Measurements from ENCODE around the gene SLC2A6.

The SLC2A6 gene

DNA sequence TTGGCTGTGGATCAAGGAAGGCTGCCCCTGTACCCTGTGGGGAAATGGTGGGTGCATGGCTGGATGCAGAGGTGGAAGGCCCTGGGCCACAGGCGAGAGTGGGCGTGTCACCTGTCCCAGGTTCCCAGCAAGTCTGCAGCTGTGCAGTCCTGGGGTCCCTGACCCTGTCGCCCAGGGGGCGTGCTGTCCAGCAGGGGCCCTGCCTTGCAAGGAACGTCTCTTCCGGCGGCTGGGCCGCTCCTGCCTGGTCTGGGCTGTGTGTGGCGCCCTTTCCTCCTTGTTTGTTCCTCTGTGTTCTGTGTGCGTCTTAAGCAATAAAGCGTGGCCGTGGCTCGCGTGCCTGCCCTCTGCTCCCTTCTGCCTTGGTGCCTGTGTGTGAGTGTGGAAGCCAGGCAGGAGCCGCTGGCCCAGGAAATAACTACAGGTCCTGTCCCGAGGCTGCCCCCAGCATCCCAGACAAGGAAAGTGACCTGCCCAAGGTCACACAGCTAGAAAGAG is 8.4 kb downstream of the SLC2A6 start:
- Histone ChIP-seq H3K4me1 (ENCODE audit: control insufficient read depth, insufficient read depth, low read length, poor library complexity, severe bottlenecking) (no peaks in the 10 kb centered on the region), H3K27ac (ENCODE audit: insufficient read depth, low read length, poor library complexity, severe bottlenecking) (no peak overlapping the region), H3K27me3 (replicated peaks; ENCODE audit: control insufficient read depth, insufficient read depth, low read length, poor library complexity, severe bottlenecking) (no peaks in the 10 kb centered on the region), H3K4me3 (ENCODE audit: insufficient read depth, low read depth, low read length, poor library complexity, severe bottlenecking) (no peak overlapping the region), H3K36me3 (ENCODE audit: control insufficient read depth, insufficient read depth, low read length) (no peaks in the 10 kb centered on the region), H3K9me3 (ENCODE audit: control insufficient read depth, low read length) (no peaks in the 10 kb centered on the region)
- no peak for DNase-seq

DNA sequence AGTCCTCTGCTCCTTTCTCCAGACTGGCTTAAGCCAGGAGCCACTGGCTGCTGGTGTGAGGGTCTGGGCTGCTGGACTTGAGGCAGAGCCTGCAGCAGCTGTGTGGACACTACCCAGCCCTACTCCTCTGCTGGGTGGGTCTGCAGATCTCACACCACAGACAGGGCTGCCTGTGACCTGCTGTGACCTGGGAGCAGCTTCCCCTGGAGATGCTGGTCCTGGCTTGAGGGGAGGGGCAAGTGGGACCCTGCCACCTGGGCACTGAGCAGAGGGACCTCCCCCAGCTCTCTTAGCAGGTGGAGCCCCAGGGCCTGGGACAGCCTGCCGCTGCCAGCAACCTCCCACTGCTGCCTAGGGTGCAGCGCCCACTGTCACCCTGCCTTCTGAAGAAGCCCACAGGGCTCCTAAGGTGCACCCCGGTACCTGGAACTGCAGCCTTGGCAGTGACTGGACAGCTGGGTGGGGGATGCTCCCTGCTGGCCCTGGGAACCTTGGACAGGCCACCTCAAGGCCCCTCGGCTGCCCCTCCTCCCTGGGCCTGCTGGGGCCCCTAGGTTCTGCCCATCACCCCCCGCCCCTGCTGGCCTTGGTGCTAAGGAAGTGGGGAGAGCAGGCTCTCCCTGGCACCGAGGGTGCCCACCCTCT is 10.0 kb downstream of the SLC2A6 start:
- Histone ChIP-seq H3K27ac (ENCODE audit: insufficient read depth, low read length, poor library complexity, severe bottlenecking) (no peak overlapping the region), H3K36me3 (ENCODE audit: control insufficient read depth, insufficient read depth, low read length) (no peaks in the 10 kb centered on the region), H3K4me3 (ENCODE audit: insufficient read depth, low read depth, low read length, poor library complexity, severe bottlenecking) (no peak overlapping the region), H3K4me1 (ENCODE audit: control insufficient read depth, insufficient read depth, low read length, poor library complexity, severe bottlenecking) (no peaks in the 10 kb centered on the region), H3K9me3 (ENCODE audit: control insufficient read depth, low read length) (no peaks in the 10 kb centered on the region), H3K27me3 (replicated peaks; ENCODE audit: control insufficient read depth, insufficient read depth, low read length, poor library complexity, severe bottlenecking) (no peaks in the 10 kb centered on the region)
- no peak for DNase-seq

DNA sequence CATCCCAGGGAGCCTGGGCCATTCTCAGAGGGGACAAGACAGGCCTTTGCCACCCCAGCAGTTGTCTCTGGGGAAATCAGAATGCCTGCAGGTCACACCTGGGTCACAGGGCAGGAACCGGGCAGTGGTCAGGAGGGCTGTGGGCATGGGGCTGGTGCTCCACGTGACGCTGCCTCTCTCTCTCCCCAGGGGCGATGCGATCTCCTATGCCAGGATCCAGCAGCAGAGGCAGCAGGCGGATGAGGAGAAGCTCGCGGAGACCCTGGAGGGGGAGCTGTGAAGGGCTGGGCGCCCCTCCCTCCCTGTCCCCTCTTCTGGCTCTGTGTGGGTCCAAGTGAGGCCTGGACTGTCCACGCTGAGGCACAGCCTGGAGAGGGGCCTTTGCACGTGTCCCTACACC is 10.5 kb downstream of the SLC2A6 start:
- Histone ChIP-seq H3K4me3 (ENCODE audit: insufficient read depth, low read depth, low read length, poor library complexity, severe bottlenecking) (no peak overlapping the region), H3K27me3 (replicated peaks; ENCODE audit: control insufficient read depth, insufficient read depth, low read length, poor library complexity, severe bottlenecking) (no peaks in the 10 kb centered on the region), H3K4me1 (ENCODE audit: control insufficient read depth, insufficient read depth, low read length, poor library complexity, severe bottlenecking) (no peaks in the 10 kb centered on the region), H3K36me3 (ENCODE audit: control insufficient read depth, insufficient read depth, low read length) (no peaks in the 10 kb centered on the region), H3K9me3 (ENCODE audit: control insufficient read depth, low read length) (no peaks in the 10 kb centered on the region), H3K27ac (ENCODE audit: insufficient read depth, low read length, poor library complexity, severe bottlenecking) (no peak overlapping the region)
- no peak for DNase-seq

DNA sequence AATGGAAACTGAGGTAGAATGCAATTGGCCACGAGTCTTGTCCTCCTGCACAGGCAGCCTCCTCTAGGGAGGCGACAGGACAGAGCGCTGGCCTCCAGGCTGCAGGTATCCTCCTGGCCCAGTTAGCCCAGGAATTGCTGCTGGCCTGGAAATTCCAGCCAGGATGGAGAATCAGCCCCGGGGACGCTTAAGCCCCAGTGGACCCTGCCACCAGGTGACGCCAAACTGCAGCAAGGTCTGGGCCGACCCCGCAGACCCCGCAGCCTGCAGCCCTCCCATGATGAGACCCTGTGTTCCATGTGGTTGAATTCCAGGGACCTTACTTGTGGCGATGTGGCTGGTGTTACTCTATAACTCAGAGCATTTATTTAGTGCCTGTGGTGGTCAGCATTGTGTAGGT is 11.8 kb downstream of the SLC2A6 start:
- H3K27me3 ChIP-seq (replicated peaks; ENCODE audit: control insufficient read depth, insufficient read depth, low read length, poor library complexity, severe bottlenecking): no peaks in the 10 kb centered on the region
- H3K36me3 ChIP-seq (ENCODE audit: control insufficient read depth, insufficient read depth, low read length): no peaks in the 10 kb centered on the region
- no peak overlapping the region for H3K4me3 ChIP-seq (ENCODE audit: insufficient read depth, low read depth, low read length, poor library complexity, severe bottlenecking)
- no peaks in the 10 kb centered on the region for H3K9me3 ChIP-seq (ENCODE audit: control insufficient read depth, low read length)
- DNase-seq: no peak
- no peak overlapping the region for H3K27ac ChIP-seq (ENCODE audit: insufficient read depth, low read length, poor library complexity, severe bottlenecking)
- no peaks in the 10 kb centered on the region for H3K4me1 ChIP-seq (ENCODE audit: control insufficient read depth, insufficient read depth, low read length, poor library complexity, severe bottlenecking)

DNA sequence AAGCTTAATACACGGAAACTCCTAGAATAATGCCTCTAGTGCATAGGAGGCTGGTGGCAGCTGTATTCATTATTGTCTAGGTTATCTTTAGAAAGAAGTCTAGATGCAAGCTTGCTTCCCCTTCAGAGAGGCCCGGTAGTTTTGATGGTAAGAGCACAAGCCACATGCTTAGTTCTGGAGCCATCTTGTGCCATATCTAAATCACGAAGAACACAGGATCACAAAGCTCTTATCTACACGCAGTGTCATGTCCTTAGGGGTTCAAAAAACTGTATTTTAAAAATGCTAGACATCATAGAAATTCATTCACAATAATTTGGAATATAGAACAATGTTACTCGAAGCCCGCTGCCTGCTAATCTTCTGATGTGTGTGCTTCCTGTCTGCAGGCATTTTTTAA is 12.9 kb downstream of the SLC2A6 start:
- DNase-seq: no peak
- no peaks in the 10 kb centered on the region for H3K36me3 ChIP-seq (ENCODE audit: control insufficient read depth, insufficient read depth, low read length)

DNA sequence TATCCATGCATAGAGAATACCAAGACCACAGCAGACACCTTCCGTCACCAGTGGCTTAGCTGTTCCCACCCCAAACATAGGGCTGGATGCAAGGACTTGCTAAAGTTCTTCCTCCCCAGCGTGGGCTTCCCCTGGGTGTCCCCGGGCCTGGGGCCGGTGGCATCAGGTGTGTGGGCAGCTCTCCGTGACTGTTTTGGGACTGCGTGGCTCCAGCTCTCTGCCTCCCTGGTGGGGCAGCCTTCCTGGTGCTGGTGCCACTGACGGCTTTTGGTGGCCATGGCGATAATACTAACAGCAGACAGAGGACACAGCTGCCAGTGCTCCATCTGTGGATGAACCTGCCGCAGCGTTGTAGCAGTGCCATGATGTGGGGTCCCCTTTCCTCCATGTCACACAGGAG is 14.3 kb downstream of the SLC2A6 start:
- Histone ChIP-seq H3K36me3 (ENCODE audit: control insufficient read depth, insufficient read depth, low read length) (no peaks in the 10 kb centered on the region), H3K4me1 (ENCODE audit: control insufficient read depth, insufficient read depth, low read length, poor library complexity, severe bottlenecking) (peaks cover 2% of the 10 kb centered on the region), H3K27ac (ENCODE audit: insufficient read depth, low read length, poor library complexity, severe bottlenecking) (no peak overlapping the region), H3K9me3 (ENCODE audit: control insufficient read depth, low read length) (no peaks in the 10 kb centered on the region), H3K4me3 (ENCODE audit: insufficient read depth, low read depth, low read length, poor library complexity, severe bottlenecking) (no peak overlapping the region), H3K27me3 (replicated peaks; ENCODE audit: control insufficient read depth, insufficient read depth, low read length, poor library complexity, severe bottlenecking) (no peaks in the 10 kb centered on the region)
- DNase-seq: no peak

More for the DNA sequence above, 12.9 kb downstream of the SLC2A6 start:
- H3K4me1 ChIP-seq (ENCODE audit: control insufficient read depth, insufficient read depth, low read length, poor library complexity, severe bottlenecking): no peaks in the 10 kb centered on the region
- no peak overlapping the region for H3K4me3 ChIP-seq (ENCODE audit: insufficient read depth, low read depth, low read length, poor library complexity, severe bottlenecking)
- no peaks in the 10 kb centered on the region for H3K27me3 ChIP-seq (replicated peaks; ENCODE audit: control insufficient read depth, insufficient read depth, low read length, poor library complexity, severe bottlenecking)
- no peak overlapping the region for H3K27ac ChIP-seq (ENCODE audit: insufficient read depth, low read length, poor library complexity, severe bottlenecking)
- H3K9me3 ChIP-seq (ENCODE audit: control insufficient read depth, low read length): no peaks in the 10 kb centered on the region

DNA sequence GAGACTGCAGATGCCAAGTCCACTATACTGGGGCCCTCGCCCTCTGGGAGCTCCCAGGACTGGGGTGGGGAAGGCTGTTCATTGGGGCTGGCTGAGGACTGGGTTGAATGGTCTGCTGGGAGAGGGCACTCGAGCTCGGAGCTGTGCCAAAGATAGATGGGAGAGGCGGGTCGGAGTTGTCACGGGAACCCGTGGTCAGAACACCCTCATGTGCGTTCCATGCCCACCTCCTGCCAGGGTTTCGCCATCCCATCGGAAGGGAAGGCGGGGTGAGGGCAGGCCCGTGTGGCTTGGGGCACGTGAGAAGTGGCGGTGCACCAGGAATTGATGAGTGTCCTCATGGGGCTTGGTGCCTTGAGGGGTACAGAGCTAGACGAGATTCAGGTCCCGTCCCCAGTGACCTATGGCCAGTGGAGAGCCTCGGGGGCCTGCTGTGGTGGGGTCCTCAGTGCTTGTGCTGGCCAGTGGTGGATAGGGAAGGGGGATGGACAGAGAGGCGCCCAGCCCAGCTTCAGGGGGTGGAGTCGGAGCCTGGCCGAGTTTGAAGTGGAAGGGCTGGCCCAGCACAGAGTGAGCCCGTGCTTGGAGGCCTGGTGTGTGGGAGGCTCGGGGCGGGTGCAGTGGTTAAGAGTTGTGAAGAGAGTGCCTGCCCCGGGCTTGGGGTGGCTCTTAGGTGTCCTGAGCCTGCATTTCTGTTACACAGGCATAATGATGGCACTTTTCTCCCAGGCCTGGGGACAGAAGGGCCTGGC is 14.9 kb downstream of the SLC2A6 start:
- H3K9me3 ChIP-seq (ENCODE audit: control insufficient read depth, low read length): no peaks in the 10 kb centered on the region
- H3K36me3 ChIP-seq (ENCODE audit: control insufficient read depth, insufficient read depth, low read length): no peaks in the 10 kb centered on the region
- H3K4me1 ChIP-seq (ENCODE audit: control insufficient read depth, insufficient read depth, low read length, poor library complexity, severe bottlenecking): peaks cover 6% of the 10 kb centered on the region

DNA sequence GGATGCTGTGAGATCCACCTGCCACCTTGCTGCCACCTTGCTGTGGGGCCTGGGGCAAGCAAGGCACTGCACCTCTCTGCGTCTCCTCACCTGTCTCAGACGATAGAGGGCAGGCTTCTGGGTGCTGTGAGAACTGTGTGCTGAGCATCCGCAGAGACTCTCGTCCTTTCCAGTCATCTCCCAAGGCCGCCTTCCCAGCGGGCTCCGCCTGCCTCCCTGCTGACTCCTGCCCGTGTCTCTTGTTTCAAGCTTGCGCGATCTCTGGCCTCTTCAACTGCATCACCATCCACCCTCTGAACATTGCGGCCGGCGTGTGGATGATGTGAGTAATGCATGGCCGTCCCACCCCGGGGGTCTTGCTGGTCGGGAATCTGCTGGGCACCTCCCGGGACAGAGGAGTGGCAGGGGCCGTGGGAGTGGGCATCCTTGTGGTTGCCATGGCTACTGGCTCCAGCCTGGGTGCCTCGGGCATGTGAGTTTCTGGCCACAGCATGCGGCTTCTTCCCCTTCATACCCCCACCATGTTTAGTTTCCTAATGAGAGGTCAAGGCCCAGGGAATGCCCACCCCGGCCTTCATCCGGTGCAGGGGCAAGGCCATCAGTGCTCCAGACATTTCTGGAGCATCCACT is 15.6 kb downstream of the SLC2A6 start:
- no peaks in the 10 kb centered on the region for H3K27me3 ChIP-seq (replicated peaks; ENCODE audit: control insufficient read depth, insufficient read depth, low read length, poor library complexity, severe bottlenecking)
- peaks cover 9% of the 10 kb centered on the region for H3K4me1 ChIP-seq (ENCODE audit: control insufficient read depth, insufficient read depth, low read length, poor library complexity, severe bottlenecking)
- no peak overlapping the region for H3K27ac ChIP-seq (ENCODE audit: insufficient read depth, low read length, poor library complexity, severe bottlenecking)
- no peak overlapping the region for H3K4me3 ChIP-seq (ENCODE audit: insufficient read depth, low read depth, low read length, poor library complexity, severe bottlenecking)
- DNase-seq: no peak
- no peaks in the 10 kb centered on the region for H3K36me3 ChIP-seq (ENCODE audit: control insufficient read depth, insufficient read depth, low read length)
- no peaks in the 10 kb centered on the region for H3K9me3 ChIP-seq (ENCODE audit: control insufficient read depth, low read length)

More for the DNA sequence above, 14.9 kb downstream of the SLC2A6 start:
- DNase-seq: no peak
- Histone ChIP-seq H3K27me3 (replicated peaks; ENCODE audit: control insufficient read depth, insufficient read depth, low read length, poor library complexity, severe bottlenecking) (no peaks in the 10 kb centered on the region), H3K4me3 (ENCODE audit: insufficient read depth, low read depth, low read length, poor library complexity, severe bottlenecking) (no peak overlapping the region), H3K27ac (ENCODE audit: insufficient read depth, low read length, poor library complexity, severe bottlenecking) (no peak overlapping the region)

DNA sequence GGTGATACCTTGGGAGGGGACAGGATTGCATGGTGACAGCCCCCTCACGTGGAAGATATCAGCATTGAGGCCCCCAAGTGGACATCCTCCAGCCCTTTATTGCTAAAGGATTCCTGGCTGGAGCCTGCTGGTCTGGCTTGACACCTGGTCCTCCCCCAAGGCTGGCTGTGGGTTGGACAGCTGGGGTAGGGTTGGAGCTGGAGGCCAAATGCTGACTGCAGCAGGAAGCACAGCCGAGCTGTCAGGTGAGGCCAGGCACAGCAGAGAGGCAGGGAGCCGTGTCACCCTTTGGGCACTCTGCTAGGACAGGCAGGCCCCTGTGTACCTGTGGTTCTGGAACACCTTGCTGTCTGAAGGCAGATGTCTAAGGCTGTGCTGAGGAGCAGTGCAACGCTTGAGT is 16.9 kb downstream of the SLC2A6 start:
- Histone ChIP-seq H3K27me3 (replicated peaks; ENCODE audit: control insufficient read depth, insufficient read depth, low read length, poor library complexity, severe bottlenecking) (no peaks in the 10 kb centered on the region), H3K9me3 (ENCODE audit: control insufficient read depth, low read length) (no peaks in the 10 kb centered on the region), H3K27ac (ENCODE audit: insufficient read depth, low read length, poor library complexity, severe bottlenecking) (no peak overlapping the region), H3K36me3 (ENCODE audit: control insufficient read depth, insufficient read depth, low read length) (no peaks in the 10 kb centered on the region), H3K4me1 (ENCODE audit: control insufficient read depth, insufficient read depth, low read length, poor library complexity, severe bottlenecking) (peaks cover 9% of the 10 kb centered on the region), H3K4me3 (ENCODE audit: insufficient read depth, low read depth, low read length, poor library complexity, severe bottlenecking) (no peak overlapping the region)
- no peak for DNase-seq
